Measurements from ENCODE around the gene TMEM131.
"Not testable (repeated sequence)": the region's sequence is repeated elsewhere in the genome, so short reads cannot be mapped to it uniquely, and the experiment has no call there.

TMEM131 gene

DNA sequence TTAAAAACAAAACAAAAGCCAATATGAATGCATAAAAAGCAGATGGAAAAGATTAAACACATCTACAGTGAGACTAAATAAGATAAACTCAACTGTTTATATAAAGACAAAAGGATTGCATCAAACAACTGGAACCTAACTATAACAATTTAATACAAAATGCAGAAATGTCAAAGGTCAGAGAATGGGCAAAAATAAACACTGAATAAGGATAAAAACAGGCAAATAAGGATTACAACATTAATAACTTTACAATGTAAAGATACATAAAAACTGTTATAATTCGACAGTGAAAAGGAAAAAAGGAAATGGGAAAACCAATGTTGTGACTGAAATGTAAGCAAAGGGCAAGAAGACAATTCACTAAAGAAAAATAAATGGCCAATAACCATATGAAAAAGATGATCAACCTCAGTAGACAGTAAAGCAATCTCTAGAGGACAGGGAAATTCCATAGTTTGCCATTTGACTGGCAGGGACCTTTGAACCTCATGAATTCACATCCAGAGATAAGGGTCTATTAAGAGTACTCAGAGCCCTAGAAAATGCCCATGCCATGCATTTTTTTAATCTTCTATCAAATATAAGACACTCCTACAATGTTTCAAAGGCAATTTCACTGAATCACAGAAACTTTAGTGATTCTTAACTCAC is 83.7 kb downstream of the TMEM131 start:
- no peak for DNase-seq (ENCODE audit: low read depth)

DNA sequence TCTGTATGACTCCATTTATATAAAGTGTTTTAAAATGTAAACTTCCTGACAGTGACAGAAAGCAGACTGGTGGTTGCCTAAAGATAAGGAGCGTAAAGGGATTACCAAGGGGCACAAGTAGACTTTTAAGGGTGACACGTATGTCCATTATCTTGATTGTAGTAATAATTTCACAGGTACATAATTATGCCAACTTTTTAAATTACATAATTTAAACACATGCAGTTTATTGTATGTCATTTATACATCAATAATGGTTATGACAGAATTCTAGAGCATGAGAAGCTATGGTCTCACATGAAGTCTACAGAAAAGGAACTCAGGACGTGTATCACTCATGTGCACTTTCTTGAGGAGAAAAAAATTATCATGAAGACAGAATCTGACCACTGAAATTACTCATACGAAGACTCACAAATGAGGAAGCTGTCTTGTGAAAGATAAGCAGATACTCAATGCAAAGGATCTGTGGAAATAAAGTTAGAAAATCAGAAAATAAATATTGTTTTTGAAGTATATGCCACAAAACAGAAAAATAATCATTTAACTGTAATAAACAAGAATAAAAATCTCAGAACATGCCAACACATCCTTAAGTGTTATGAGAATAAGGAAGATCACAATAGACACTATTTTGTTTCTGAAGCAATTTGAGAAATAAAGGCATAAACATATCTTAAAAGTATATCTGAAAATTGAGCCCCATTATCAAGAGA is 84.4 kb downstream of the TMEM131 start:
- DNase-seq (ENCODE audit: low read depth): no peak

DNA sequence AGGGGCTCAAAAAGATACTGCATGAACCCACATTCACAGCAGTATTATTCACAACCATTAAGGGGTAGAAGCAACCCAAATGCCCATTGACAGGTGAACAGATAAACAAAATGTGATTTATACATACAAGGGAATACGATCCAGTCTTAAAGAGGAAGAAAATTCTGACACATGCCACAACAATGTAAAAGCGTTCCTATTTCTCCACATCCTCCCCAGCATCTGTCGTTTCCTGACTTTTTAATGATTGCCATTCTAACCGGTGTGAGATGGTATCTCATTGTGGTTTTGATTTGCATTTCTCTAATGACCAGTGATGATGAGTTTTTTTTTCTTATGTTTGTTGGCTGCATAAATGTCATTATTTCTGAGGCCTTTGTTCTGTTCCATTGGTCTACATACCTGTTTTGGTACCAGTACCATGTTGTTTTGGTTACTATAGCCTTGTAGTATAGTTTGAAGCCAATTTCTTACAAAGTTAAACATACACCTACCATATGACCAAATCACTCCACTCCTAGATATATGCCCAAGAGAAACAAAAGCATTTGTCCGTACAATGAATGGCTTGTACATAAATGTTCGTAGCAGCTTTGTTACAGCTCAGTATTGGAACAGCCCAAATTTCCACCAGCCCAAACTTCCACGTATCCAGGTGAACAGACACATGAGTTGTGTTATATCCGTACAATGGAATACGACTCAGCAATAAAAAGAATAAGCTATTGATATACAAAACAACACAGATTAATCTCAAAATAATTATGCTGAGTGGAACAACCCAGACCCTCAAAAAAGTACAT is 85.1 kb downstream of the TMEM131 start:
- no peak for DNase-seq (ENCODE audit: low read depth)

DNA sequence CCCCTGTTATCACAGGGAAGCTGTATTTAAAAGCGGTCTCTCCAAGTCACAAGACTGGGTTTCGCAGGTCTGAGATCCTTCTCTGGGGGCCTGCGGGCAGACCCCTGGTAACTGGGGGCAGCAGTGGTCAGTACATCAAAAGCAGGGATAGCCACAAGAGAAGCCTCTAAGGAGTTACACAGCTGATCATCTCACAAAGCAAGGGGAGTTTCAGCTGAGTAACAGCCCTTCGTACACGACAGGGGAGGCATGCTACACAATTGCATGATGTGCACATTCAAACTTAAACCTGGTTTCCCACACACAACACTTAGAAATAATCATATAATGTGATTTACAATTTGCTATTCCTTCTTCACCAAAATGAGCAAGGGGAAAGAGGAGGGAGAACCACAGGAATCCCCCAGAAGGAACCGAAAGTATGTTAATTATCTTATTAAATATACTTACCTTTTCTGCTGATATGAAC is 87.5 kb downstream of the TMEM131 start:
- no peak for DNase-seq (ENCODE audit: low read depth)

DNA sequence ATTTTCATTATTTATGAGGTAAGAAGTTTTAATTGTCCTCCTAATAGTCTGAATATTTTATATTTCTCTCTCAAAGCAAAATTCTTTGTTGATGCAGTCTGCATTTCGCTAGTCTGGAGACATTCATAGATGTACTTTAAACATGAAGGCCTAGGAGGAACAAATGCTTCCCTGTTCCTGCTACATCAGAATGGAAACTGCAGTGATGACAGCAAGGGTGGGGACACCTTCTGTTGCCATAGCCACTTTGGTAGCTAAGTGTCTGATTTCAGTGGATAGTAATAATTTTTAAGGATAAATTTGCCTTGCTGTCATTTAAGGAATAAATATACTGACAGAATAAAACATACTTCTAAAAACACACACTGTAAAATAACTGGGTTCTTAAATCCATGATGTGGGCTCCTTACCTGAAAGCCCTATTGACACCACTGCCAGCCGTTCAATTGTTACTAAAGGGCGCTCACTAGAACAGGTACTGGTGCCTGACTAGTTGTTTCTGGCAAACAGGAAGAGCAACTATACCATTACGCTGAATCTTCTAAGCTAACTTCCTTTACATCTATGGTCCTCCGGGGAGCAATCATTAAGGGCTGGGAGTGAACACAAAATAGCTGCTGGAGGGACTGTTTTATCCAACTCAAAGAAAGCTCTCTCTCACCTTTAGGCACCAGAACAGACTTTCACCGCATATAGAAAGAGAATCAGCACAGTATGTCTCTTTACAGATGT is 88.2 kb downstream of the TMEM131 start:
- DNase-seq (ENCODE audit: low read depth): no peak

DNA sequence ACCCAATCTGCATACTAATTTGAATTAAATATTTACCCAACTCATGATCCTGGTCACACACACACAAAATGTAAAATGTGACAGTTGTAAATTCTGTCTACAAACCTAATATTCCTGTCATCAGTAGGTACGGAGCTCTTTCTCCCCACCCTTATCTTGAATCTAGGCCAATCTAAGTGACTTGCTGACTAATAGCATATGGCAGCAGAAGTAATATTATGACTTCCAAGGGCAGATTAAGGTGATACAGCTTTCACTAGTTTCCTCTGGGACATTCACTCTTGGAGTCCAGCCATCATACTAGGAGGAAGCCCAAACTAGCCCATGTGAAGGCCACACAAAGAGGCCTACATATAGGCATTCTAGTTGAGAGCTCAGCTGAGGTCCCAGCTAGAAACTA is 89.4 kb downstream of the TMEM131 start:
- DNase-seq (ENCODE audit: low read depth): no peak

DNA sequence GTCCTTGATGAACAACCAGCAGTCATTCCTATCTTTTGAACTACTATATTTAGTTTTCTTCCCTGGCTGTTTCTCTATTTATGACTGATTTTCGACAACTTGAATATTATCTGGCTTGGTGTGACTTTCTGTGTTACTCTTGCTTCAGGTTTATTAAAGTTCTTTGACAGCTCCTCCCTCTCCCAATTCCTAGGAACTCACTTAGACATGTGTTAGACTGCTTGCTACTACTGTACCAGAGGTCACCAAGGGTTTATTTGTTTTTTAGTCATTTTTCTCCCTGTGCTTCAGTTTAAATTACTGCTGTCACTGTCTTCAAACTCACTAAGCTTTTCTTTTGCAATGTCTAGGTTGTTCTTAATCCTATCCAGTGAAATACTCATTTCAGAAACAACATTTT is 90.5 kb downstream of the TMEM131 start:
- DNase-seq (ENCODE audit: low read depth): no peak

DNA sequence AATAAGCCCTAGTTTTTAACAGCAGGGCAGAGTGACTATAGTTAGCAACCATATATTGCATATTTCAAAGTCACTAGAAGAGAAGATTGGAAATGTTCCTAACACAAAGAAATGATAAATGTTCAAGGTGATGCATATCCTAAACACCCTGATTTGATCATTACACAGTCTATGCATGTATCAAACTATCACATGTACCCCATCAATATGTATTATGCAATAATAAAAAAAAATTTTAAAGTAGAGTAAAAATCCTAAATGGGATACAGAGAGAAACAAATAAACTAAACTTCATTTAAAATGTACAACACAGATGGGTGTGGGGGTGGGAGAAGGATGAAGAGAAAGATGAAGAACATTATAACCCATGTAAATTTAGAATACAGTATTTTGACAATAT is 93.9 kb downstream of the TMEM131 start:
- no peak for DNase-seq (ENCODE audit: low read depth)

DNA sequence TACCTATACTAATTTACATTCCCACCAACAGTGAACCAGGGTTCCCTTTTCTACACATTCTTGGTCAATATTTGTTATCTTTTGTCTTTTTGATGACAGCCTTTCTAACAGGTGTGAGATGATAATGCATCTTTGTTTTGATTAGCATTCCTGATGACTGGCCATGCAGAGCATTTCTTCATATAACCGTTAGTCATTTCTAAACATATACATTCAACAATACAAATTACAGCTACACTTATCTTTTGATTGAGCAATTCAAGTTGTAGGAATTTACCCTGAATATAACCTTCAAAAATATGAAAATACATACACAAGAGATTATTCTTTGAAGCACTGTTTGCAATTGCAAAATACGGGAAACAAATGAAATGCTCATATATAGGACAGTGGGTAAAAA is 94.9 kb downstream of the TMEM131 start:
- no peak for DNase-seq (ENCODE audit: low read depth)

DNA sequence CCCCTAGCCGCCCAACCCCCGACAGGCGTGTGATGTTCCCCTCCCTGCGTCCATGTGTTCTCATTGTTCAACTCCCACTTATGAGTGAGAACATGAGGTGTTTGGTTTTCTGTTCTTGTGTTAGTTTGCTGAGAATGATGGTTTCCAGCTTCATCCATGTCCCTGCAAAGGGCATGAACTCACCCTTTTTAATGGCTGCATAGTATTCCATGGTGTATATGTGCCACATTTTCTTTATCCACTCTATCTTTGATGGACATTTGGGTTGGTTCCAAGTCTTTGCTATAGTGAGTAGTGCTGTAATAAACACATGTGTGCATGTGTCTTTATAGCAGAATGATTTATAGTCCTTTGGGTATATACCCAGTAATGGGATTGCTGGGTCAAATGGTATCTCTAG is 102.7 kb downstream of the TMEM131 start:
- not testable (repeated sequence) for DNase-seq (ENCODE audit: low read depth)

DNA sequence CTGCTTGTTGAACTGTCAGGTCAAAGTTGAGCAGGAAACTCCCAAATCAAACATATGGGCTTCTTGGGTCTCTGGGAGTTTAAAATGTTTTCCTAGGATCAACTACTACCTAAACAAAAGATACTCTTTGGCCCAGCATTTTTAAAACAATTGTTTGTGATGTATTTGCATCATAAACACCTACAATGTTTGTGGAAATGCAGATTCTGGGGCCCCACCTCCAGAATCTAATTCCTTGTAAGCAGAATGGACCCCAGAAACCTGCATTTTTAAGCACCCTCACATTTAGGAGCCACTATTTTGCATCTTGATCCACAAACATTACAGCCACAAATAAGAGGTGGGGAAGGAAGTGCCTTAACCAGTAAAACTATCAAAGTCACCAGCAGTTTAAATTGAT is 104.1 kb downstream of the TMEM131 start:
- no peak for DNase-seq (ENCODE audit: low read depth)

DNA sequence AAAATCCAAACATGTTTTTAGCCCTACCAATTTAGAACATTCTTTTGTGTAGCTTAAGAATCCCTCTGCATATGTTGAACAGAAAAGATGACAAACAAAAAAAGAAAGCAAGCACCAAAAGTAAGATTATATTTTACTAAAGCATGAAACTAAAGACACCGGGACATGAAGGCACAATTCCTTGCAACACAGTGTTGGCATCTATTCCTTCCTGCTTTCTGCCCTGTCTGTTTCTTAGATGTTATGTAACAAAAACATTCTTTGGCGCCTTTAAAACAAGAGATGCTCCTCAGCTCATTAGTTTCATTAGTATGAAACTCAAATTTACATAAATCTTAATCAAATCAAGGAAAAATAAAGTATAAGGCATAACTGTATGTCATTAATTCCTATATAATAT is 106.6 kb downstream of the TMEM131 start:
- no peak for DNase-seq (ENCODE audit: low read depth)

DNA sequence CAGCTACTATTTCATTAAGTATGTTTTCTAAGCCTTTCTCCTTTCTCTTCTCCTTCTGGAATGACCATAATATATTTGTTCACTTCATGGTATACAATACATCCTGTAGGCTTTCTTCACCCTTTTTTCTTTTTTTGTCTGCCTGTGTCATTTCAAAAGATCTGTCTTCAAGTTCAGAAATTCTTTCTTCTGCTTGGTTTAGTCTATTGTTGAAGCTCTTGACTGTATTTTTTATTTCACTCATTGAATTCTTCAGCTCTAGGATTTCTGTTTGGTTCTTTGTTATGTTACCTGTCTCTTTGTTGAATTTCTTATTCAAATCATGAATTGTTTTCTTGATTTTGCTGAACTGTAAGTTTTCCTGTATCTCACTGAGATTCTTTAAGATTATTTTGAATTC is 109.9 kb downstream of the TMEM131 start:
- DNase-seq (ENCODE audit: low read depth): no peak

DNA sequence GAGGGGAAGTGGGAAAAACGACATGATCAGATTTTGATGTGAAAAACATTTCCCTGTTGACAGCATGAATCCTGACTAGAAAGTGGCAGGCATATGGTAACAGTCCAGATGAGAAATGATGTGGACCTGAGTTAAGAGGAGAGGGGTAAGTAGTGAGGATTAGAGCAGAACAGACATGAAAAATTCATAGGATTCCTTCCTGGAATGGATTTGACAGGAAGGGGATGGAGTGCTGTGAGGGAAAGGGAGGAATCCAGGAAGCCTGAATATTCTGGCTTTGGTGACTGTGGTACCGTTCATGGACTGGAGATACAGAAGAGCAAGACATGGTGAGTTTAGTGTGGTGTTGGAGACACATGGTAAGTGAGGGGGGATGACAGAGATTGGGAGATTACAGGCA is 115.4 kb downstream of the TMEM131 start:
- DNase-seq (ENCODE audit: low read depth): no peak

DNA sequence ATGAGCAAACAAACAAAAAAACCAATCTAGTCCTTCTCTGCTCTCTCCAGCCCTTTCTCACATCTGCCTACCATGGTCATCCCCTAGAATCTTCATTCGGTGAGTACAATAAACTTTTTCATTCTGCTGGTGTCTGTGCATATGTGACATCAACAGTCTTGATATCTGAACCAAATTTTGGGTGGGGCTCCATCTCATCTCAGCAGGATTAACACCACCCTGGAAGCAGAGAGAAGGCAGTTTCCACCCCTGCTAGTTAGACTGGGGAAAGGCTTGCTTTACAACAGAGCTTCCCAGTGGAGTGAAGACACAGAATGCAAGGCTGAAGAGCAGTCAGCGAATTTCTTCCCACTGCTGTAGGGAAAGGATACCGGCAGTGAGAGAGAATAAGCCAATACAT is 116.9 kb downstream of the TMEM131 start:
- no peak for DNase-seq (ENCODE audit: low read depth)

DNA sequence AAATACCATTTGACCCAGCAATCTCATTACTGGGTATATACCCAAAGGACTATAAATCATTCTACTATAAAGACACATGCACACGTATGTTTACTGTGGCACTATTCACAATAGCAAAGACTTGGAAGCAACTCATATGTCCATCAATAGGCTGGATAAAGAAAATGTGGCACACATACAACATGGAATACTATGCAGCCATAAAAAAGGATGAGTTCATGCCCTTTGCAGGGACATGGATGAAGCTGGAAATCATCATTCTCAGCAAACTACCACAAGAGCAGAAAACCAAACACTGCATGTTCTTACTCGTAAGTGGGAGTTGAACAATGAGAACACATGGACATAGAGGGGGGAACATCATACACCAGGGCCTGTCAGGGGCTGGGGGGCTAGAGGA is 117.4 kb downstream of the TMEM131 start:
- not testable (repeated sequence) for DNase-seq (ENCODE audit: low read depth)

DNA sequence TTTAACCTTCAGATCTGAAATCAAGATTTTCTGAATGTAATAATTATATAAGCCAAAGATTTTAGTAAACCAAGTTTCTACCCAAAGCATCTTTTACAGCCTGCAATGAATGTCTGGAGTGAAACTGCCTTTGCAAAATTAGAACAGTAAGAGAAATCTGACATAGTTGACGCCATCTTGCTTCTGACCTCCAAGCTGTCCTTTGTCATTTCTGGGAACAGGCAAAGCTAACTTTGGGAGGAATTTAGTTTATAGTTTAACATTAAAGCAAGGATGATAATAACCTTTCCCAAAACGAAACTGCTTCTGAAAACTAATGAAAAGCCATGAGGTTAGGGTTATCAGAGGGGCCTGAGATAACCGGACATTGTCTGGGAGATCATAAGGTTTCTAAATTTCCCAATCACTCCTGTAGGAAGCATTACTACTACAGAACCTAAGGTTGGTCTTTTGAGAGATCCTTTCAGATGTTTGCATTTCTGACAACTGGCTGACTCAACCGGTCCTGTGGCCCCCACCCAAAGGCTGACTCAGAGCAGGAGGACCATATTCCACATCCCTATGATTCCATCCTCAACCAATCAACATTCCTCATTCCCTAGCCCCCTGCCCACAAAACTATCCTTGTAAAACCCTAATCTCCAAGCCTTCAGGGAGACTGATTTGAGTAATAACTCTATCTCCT is 124.5 kb downstream of the TMEM131 start:
- DNase-seq (ENCODE audit: low read depth): no peak

DNA sequence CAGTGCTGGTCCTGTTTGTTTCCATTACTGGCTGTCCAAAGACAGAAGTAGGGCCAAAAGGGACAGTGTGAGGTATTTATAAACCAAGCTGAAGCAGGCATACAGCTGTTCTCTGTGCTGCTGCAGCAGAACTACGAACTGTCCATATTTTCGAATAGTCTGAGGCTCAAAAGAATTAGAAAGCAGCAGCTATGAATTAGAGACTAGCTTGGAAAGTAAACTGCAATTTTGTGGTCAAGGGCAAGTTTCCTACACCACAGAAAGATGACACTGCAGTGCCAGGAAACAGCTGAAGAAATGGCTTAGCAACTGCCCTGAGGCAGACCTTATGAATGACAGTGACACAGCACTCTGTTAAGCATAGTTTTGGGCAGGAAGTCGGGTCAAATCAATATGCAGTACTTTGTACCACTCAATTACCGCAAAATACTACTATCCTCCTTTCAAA is 125.3 kb downstream of the TMEM131 start:
- DNase-seq (ENCODE audit: low read depth): no peak

DNA sequence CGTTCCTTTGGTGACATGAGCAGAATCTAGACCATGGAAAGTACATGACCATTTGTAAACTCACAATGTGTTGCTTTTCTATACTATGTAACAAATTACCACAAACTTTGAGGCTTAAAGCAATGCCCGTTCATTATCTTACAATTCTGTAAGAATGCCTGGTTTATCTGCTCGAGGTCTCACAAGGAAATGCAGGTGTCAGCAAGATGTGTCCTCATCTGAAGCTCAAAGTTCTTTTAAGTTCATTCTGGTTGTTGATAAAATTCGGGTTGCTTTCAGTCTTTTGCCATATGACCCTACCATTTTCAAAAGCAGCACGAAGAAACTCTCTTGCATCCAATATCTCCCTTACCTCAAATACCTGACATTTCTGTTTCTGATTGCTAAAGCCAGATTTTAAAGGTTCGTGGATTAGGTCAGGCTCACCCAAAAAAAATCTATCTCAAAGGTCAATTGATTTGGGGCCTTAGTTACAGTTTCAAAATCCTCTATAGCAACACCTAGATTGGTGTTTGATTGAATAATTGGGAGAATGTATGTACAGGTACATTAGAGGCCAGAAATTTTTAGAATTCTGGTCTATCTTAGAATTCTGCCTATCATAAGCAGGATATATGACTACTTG is 125.9 kb downstream of the TMEM131 start:
- DNase-seq (ENCODE audit: low read depth): no peak

DNA sequence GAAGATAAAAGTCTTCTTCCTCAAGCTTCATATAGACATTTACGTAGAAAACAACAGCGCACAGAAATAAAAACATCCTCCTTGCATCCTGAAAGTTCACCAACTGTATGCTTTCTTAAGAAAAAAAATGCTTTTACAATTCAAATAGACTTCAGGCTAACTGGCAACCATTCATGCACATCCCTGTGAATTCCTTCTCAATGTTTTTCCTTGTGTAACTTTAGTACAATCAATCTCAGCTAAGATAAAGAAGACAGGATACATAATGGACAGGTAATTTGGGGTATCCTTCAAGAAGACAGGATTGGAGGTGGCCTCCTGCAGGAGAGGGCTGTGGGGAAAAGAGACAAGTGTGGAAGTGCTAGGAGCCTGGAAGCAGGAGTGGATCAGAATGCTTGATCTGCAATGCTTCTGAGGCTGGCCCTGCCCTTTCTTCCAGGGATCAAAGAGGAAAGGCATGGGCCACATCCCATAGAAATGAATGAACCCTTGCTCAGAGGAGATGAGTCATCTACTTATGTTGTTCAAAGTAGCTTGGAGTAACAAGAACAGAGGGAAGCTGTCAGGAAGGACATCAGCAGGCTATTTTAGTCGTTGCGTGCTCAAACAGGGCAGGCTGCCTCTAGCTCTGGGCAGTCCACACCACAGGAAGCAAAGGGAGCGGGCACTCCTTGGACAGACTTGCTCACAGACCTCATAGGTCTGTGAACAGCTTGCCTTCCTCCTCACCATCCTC is 126.6 kb downstream of the TMEM131 start:
- DNase-seq (ENCODE audit: low read depth): no peak

DNA sequence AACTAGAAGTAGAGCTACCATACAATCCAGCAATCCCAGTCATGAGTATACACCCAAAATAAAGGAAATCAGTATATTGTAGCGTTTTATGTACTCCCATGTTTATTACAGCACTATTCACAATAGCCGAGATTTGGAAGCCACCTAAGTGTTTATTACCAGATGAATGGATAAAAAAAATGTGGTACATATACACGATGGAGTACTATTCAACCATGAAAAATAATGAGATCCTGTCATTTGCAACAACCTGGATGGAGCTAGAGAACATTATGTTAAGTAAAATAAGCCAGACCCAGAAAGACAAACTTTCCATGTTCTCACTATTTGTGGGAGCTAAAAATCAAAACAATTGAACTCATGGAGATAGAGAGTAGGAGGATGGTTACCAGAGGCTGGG is 131.9 kb downstream of the TMEM131 start:
- DNase-seq (ENCODE audit: low read depth): no peak
